GM12872 (cell line): Measurements from ENCODE around the gene ZG16.

ENCODE experiments used
- TF ChIP-seq, protein P1 (sequence below): IDR thresholded peaks from 3 replicates; pipeline ENCODE4 v1.5.1; 2011; ENCODE audit warnings: low read depth, mild to moderate bottlenecking, low read length, moderate library complexity; ENCODE audit not compliant: insufficient read depth

Gene ZG16, protein sequence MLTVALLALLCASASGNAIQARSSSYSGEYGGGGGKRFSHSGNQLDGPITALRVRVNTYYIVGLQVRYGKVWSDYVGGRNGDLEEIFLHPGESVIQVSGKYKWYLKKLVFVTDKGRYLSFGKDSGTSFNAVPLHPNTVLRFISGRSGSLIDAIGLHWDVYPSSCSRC

DNA sequence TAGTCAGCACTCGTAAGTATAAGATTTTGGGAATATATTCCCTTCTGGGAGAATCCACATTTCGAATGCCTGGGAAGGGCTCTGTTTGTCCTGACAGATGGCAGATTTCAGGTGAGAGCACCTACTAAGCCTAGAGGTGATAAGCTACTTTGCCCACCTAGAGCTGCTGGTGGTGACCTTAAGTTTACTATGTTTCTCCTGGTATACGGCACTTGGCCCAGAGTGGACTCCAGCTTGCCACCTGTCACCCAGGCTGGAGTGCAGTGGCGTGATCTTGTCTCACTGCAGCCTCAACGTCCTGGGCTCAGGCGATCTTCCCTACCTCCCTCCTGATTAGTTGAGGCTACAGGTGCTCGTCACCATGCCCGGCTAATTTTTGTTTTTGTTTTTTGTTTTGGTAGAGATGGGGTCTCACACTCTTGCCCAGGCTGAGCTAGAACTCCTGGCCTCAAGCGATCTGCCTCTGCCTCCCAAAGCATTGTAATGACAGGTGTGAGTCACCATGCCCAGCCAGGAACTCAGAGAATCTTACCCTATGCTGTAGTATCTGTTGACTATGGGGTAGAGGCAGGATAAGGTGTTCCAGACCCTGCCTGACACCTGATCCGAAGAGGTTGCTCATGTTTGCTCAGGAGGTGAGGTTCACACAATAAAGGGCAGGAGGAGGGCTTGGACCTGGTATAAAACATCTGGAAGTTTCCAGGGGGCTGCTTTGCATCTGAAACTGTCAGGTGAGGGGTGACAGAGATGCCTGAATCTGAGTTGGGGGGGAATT is at the start of gene ZG16:
Gene ZG16, plus strand, starts transcription at position 681 of the 775 bp plus-strand sequence. CDS start 1,011 bp downstream, outside the sequence.
- TF ChIP-seq, protein P1, sequence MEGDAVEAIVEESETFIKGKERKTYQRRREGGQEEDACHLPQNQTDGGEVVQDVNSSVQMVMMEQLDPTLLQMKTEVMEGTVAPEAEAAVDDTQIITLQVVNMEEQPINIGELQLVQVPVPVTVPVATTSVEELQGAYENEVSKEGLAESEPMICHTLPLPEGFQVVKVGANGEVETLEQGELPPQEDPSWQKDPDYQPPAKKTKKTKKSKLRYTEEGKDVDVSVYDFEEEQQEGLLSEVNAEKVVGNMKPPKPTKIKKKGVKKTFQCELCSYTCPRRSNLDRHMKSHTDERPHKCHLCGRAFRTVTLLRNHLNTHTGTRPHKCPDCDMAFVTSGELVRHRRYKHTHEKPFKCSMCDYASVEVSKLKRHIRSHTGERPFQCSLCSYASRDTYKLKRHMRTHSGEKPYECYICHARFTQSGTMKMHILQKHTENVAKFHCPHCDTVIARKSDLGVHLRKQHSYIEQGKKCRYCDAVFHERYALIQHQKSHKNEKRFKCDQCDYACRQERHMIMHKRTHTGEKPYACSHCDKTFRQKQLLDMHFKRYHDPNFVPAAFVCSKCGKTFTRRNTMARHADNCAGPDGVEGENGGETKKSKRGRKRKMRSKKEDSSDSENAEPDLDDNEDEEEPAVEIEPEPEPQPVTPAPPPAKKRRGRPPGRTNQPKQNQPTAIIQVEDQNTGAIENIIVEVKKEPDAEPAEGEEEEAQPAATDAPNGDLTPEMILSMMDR, result no peak

DNA sequence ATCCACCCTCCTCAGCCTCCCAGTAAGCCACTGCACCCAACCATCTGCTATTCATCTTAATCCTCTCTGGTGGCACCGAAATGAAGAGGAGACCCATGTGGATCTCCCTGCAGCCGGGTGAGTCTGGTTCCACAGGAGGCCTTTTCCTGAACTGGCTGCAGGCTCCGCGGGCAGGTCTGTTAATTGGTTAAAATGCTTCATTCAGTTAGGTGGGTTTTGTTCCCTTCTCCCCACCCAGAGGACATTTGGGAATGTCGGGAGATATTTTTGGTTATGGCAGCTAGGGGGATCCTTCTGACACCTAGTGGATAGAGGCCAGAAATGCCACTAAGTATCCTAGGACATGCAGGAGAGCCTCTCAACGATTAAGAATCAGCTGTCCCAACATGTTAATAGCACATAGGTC is 48.9 kb upstream of the ZG16 start:
- TF ChIP-seq, protein P1, result peak; percentile 65

DNA sequence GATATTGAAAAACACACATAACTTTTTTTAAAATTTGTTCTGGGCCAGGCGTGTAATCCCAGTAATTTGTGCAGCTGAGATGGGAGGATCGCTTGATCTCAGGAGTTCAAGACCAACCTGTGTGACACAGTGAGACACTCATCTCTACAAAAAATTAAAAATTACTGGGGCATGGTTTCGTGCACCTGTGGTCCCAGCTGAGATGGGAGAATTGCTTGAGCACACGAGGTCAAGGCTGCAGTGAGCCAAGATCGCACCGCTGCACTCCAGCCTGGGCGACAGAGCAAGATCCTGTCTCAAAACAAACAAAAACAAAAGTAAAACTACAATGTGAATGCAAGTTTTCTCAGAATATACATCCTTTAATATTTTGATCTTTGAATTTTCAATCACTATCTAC is 47.4 kb upstream of the ZG16 start:
- TF ChIP-seq, protein P1, result no peak

DNA sequence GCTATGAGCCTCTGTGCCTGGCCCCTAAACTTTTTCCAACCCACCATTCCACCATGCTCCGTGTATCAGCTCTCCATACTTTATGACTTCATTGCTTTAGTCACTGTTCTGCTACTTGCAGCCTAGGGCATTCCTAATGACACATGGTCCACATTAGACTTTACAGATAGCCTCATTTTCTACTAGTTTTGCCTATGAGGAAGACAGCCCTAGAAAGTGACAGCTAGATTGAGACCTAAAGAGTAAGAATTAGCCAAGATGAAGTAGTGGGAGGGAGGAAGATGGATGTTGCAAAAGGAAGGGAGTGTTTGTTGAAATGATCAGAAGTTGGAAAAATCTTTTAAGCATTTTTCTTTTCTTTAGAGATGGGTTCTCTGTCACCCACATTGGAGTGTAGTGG is 43.3 kb upstream of the ZG16 start:
- TF ChIP-seq, protein P1, result no peak

DNA sequence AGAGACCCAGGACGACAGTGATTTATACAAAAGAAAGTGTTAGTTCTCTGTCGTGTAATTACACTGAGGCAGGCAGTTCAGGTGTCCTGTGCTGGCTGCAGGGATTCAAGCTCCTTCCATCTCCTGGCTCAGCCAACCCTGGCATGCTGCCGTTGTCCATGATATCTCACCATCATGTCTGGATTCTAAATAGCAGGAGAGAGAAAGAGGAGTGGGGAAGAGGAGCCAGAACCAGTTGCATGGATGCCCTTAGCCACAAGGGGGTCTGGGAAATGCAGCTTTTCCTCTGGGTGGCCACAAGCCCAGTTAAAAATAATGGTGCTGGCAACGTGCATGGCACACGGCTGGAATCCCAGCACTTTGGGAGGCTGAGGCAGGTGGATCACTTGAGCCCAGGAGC is 41.9 kb upstream of the ZG16 start:
- TF ChIP-seq, protein P1, result no peak

DNA sequence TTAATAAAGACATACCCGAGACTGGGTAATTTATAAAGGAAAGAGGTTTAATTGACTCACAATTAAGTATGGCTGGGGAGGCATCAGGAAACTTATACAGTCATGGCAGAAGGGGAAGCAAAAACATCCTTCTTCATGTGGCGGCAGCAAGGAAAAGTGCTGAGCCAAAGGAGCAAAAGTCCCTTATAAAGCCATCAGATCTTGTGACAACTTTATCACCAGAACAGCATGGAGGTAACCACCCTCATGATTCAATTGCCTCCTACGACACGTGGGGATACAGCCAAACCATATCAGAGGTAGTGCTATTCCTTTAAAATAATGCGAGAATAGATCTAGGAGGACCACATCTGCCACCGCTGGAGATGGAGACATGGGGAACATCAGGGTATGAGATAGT is 41.3 kb upstream of the ZG16 start:
- TF ChIP-seq, protein P1, result no peak

DNA sequence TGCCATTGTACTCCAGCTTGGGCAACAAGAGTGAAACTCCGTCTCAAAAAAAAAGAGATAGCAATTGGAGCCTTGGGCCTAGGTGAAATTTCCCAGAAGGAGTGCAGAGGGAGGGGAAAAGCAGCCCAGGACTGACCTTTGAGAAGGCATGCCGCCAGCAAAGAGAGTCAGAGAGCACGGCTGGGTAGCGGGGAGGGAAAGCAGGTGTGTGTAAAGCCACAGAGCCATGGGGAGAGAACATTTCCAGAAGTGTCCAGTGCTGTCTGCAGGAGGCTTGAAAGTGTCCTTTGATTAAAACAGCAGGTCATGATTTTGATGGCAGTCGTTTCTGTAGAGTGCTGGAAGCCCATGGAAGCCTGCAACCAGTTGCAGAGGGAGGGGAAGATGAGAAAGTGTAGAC is 40.3 kb upstream of the ZG16 start:
- TF ChIP-seq, protein P1, result no peak
